Upper lobe of left lung (tissue), 4 donors: Measurements from ENCODE around the gene HELT.

Source experiments
- CTCF ChIP-seq, 6 experiments: fragments of 450-650 bp in 4 of 6; fragments of 200-600 bp in 2 of 6; sonication (generic) in 2 of 6; IDR thresholded peaks; one replicate each; pipeline ENCODE4 v1.5.1; 2016 to 2019; ENCODE audit warnings: antibody characterized with exemption in 6 of 6
- POLR2AphosphoS5 ChIP-seq, 2 donors: sonication (generic); formaldehyde crosslinking; IDR thresholded peaks; one replicate each; pipeline ENCODE4 v1.5.1; 2017; ENCODE audit warnings: antibody characterized with exemption in 2 of 2

- TF ChIP-seq CTCF (IDR thresholded peaks at IDR 0.05) = no peak
- TF ChIP-seq POLR2AphosphoS5 (IDR thresholded peaks at IDR 0.05) = no peak
These were observed 25.9 kb upstream of the HELT start for GRCh38 chr4:184992422-184992821.
